Activated T-helper 2 cell treated with anti-CD3 and anti-CD28 coated beads, Interferon-gamma antibody, Interleukin-2, Interleukin-4, amounts not matched to agents 10 μg/mL and 5 μg/mL and 100 μg/mL, durations not matched to agents 14 hours and 24 hours and 36 hours (primary cell): ENCODE measurements around the gene ADAMTS17. TPM values are rescaled to one million over a fixed set of nuclear protein-coding genes. Genes with fewer than 3 reads are reported as not detected.

Experiments used
- DNase-seq: peaks from one replicate; pipeline ENCODE4 v3.0.0; 2021; ENCODE audit warnings: low spot score
- H3K27ac Mint-ChIP-seq: one replicate; pipeline ENCODE4 v1.8.0; 2021; ENCODE audit warnings: mixed read lengths
- H3K27me3 Mint-ChIP-seq: one replicate; pipeline ENCODE4 v1.8.0; 2021; ENCODE audit warnings: low read depth, mixed read lengths
- H3K36me3 Mint-ChIP-seq: one replicate; pipeline ENCODE4 v1.8.0; 2021; ENCODE audit warnings: low read depth, mixed read lengths
- H3K4me1 Mint-ChIP-seq: one replicate; pipeline ENCODE4 v1.8.0; 2021; ENCODE audit warnings: low read depth, mixed read lengths
- H3K4me3 Mint-ChIP-seq: one replicate; pipeline ENCODE4 v1.8.0; 2021; ENCODE audit warnings: low read depth, mild to moderate bottlenecking, moderate library complexity, mixed read lengths
- H3K9me3 Mint-ChIP-seq: one replicate; pipeline ENCODE4 v1.8.0; 2021; ENCODE audit warnings: mixed read lengths
- intact Hi-C: fragments of 100-400 bp; cut with micrococcal nuclease; formaldehyde crosslinking; loops from one replicate; pipeline ENCODE4 v1.15.1; 2023
- total RNA-seq: library from RNA; stranded (reverse); gene quantifications from 2 replicates; pipeline ENCODE4 v1.2.3, GENCODE V29; 2022

Gene ADAMTS17
- total RNA-seq, 1 donor from 2014 or later, result 1.1 TPM

DNA sequence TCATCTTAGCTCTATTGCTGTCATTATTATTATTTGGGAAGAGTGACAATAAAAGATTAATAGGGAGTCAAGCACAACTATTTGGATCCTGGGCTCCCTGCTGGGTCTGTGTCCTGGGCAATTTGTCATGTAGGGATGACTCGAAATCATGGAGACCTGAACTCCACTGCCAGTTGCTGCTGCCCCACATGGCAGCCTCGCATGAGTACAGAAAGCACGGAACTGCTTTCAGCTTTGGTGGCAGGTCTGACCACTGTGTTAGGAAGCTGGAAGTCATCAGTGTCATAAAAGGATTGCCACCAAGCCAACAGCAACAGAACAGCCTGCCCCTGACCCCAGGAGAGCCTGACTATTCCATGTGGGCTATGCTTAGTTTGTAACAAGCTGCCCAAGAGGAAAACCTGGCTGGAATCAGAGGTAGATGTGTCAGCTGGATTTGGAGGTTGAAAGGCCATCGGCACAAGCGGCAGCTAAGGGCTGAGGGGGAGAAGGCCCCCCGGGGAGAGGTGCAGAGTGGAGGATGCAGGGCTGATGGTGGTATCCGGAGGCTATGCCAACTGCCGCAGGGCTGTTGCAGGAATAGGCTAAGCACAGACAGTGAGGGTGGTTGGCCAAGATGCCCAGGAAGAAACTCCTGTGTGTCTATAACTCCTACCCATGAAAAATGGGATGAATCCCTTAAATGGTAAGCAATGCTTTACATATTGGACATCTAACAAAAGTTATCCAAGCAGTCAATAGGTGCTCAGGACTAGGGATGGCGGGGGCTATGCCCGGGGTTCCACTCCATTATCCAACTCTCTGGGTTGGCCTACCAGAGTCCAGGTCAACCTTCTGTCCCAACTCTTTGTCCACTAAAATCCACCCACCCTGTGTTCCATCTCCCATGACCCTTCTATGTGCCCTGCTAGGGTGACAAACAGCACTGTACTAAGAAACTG is 291.6 kb downstream of the ADAMTS17 start:
- intact Hi-C loops, result no loop called here
- no peak for DNase-seq
- no peaks in the 10 kb centered on the region for H3K36me3 Mint-ChIP-seq
- H3K4me3 Mint-ChIP-seq, result no peak overlapping the region
- H3K27ac Mint-ChIP-seq, result no peak overlapping the region
- no peaks in the 10 kb centered on the region for H3K4me1 Mint-ChIP-seq
- no peaks in the 10 kb centered on the region for H3K27me3 Mint-ChIP-seq
- no peaks in the 10 kb centered on the region for H3K9me3 Mint-ChIP-seq

DNA sequence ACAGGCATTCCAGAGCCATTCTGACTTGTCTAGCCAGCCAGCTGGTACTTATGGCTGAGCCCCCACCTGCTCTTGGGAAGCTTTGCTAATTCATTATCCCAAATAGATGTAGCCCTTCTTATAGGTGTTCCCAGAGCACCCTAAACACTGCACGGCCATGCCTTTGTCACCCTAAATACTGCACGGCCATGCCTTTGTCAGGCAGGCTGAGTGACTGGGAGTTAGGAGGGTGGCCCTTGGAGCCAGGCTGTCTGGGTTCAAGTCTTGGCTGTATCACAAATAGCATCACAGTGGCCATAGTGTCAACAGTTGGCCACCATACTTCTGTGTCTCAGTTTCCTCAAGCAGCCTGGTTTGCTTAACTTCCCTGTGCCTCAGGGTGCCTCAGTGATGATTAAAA is 292.3 kb downstream of the ADAMTS17 start:
- no peaks in the 10 kb centered on the region for H3K4me1 Mint-ChIP-seq
- intact Hi-C loops, result no loop called here

DNA sequence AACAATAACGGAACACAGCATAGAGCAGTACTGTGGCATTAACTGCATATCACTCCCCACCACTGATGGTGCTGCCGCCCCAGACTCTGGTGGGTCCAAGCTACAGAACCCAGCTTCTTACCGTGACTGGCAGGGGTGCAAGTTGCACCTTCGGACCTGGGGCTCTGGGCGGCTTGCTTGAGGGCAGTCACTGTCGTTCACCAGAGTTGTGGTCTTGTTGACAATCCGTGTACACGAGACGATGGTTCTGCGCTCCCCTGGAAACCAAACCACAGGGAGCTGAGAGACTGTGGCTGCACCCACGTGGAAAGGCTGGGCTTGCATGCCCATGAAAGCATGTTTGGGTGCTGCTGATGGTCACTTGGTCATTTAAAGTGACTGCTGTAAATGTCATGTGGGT is 293.0 kb downstream of the ADAMTS17 start:
- H3K4me1 Mint-ChIP-seq, result peaks cover 2% of the 10 kb centered on the region
- no peaks in the 10 kb centered on the region for H3K9me3 Mint-ChIP-seq
- intact Hi-C loops, result no loop called here
- H3K27me3 Mint-ChIP-seq, result no peaks in the 10 kb centered on the region
- no peak overlapping the region for H3K4me3 Mint-ChIP-seq
- no peak overlapping the region for H3K27ac Mint-ChIP-seq
- no peaks in the 10 kb centered on the region for H3K36me3 Mint-ChIP-seq
- DNase-seq, result no peak

More for the DNA sequence above, 292.3 kb downstream of the ADAMTS17 start:
- Mint-ChIP-seq H3K27ac (no peak overlapping the region), H3K9me3 (no peaks in the 10 kb centered on the region), H3K4me3 (no peak overlapping the region), H3K36me3 (no peaks in the 10 kb centered on the region), H3K27me3 (no peaks in the 10 kb centered on the region)
- no peak for DNase-seq

DNA sequence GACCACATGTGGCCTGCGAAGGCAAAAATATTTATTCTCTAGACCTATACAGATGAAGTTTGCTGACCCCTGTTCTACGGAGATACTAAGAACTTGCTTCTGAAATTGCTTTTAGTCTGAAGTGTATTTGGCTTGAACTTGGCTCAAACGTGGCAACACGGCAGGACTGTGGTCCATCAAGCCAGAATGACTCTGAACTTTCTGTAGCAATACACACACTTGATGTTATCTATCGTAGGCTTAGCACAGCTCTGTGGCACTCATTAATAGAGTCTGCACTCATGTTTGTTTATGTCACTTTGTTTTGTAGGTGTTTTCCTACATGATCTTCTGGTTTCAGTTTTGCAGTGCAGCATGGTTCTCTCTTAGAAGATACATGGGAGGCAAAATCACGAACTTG is 298.1 kb downstream of the ADAMTS17 start:
- no peak for DNase-seq
- Mint-ChIP-seq H3K4me3 (no peak overlapping the region), H3K27ac (no peak overlapping the region), H3K27me3 (no peaks in the 10 kb centered on the region), H3K9me3 (no peaks in the 10 kb centered on the region), H3K4me1 (peaks cover 5% of the 10 kb centered on the region), H3K36me3 (no peaks in the 10 kb centered on the region)
- intact Hi-C loops, result no loop called here

DNA sequence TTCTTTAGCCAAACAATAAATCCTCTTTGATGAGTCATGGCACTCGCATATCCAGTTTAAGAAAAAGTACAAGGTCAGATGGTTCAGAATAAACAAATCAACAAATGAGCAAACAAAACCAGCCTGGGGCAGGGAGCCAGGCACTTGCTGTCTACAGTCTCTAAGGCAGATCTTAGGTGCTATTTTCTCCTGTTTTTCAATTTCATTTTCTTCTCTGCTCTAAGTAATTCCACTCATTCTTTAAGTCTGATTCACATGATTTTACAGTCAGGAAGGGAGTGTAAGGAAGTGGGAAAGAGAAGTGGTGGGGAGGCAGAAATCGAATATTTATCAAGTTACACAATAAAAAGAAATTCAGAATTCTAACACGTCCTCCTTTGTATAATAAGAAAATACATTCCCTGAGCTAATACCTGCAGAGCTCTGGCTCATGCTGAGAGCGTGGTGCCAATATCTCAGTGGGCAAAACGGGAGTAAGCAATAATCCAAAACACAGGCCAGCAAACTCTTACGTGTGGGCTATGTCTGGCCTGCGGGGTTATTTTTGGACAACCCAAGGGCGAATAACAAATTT is 298.6 kb downstream of the ADAMTS17 start:
- Mint-ChIP-seq H3K27me3 (no peaks in the 10 kb centered on the region), H3K36me3 (no peaks in the 10 kb centered on the region), H3K27ac (no peak overlapping the region), H3K4me3 (no peak overlapping the region), H3K4me1 (peaks cover 5% of the 10 kb centered on the region), H3K9me3 (no peaks in the 10 kb centered on the region)
- intact Hi-C loops, result no loop called here
- DNase-seq, result no peak

DNA sequence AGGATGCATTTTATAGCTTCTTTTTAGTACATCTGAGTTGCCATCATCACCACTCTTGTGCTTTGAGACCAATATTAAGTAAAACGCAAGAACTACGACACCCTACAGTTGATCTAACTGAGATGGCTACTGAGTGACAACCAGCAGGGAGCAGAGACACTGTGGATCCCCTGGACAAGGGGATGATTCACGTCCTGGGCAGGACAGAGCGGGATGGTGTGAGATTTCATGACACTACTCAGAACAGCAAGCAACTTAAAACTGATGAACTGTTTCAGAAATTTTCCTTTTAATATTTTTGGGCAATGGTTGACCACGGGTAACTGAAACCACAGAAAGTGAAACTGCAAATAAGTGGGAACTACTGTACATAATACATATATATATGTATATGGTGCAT is 299.2 kb downstream of the ADAMTS17 start:
- Mint-ChIP-seq H3K9me3 (no peaks in the 10 kb centered on the region), H3K27me3 (no peaks in the 10 kb centered on the region), H3K4me3 (no peak overlapping the region), H3K27ac (no peak overlapping the region), H3K4me1 (peaks cover 5% of the 10 kb centered on the region), H3K36me3 (no peaks in the 10 kb centered on the region)
- intact Hi-C loops, result no loop called here
- no peak for DNase-seq

DNA sequence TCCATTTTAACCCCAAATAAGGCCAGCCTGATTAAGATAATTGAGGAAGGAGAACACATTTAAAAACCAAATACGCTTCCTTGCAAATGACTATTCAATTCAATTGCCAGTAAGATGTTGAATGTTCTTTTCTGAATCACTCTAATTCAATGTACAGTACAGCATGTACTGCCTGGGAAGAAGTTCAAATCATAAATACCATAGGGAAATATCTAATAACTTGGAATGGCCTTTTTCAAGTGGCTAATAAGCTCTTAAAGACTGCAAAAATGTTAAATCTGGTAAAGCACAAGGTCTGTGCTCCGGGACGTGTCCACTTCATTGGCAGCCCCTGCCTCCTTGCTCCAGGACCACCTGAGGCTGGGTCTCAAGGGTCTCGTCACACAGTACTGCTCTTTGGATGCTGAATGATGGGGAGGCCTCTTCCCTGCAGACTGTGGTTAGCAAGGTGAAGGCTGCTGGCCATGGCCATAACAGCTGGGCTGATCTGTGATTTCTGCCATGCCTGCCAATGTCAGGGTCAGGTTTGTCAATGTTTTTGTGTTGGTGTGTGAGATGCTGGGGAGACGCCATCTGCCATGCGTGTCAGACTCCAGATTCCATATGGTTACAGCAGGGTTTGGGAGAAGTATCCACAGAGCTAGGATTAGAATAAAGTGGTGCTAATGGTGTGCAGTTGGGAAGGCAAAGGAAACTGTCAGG is 300.5 kb downstream of the ADAMTS17 start:
- Mint-ChIP-seq H3K4me1 (peaks cover 5% of the 10 kb centered on the region), H3K9me3 (no peaks in the 10 kb centered on the region), H3K4me3 (no peak overlapping the region), H3K36me3 (no peaks in the 10 kb centered on the region), H3K27me3 (no peaks in the 10 kb centered on the region), H3K27ac (no peak overlapping the region)
- no peak for DNase-seq
- intact Hi-C loops, result no loop called here

DNA sequence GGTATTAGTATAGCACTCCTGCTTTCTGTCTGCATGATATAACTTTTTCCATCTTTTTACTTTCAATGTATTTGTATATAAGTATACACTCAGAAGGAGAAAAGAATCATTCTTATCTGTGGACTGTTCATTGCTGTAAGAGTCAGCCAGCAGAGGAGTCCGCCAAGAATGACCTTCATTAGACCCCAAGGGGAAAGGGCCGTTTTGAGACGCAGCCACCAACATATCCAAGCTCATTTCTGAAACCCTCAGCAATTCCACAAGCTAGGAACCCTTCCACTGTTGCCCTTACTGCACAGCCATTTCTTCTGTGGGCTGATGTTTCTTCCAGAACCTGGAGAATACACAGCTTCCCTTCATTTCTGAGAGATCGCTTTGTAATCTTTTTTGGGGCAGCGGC is 301.8 kb downstream of the ADAMTS17 start:
- Mint-ChIP-seq H3K4me3 (no peak overlapping the region), H3K9me3 (no peaks in the 10 kb centered on the region), H3K27ac (no peak overlapping the region), H3K4me1 (peaks cover 5% of the 10 kb centered on the region), H3K36me3 (no peaks in the 10 kb centered on the region), H3K27me3 (no peaks in the 10 kb centered on the region)
- DNase-seq, result no peak
- intact Hi-C loops, result no loop called here

DNA sequence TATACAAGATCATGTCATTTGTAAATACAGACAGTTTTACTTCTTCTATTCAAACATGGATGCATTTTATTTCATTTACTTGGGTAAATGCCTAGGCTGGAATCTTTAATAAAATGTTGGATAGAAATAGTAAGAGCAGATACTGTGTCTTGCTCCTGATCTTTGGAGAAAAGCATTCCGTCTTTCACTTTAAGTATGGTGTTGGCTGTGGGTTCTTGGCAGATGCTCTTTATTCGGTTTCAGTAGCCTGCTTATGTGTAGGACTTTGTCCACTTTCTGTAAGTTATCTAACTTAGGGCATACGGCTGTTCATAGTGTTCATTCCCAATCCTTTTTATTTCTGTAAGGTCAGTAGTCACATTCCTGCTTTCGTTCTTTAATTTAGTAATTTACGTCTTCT is 303.0 kb downstream of the ADAMTS17 start:
- DNase-seq, result no peak
- intact Hi-C loops, result no loop called here
- Mint-ChIP-seq H3K27me3 (no peaks in the 10 kb centered on the region), H3K36me3 (no peaks in the 10 kb centered on the region), H3K9me3 (no peaks in the 10 kb centered on the region), H3K4me1 (peaks cover 3% of the 10 kb centered on the region), H3K27ac (no peak overlapping the region), H3K4me3 (no peak overlapping the region)

DNA sequence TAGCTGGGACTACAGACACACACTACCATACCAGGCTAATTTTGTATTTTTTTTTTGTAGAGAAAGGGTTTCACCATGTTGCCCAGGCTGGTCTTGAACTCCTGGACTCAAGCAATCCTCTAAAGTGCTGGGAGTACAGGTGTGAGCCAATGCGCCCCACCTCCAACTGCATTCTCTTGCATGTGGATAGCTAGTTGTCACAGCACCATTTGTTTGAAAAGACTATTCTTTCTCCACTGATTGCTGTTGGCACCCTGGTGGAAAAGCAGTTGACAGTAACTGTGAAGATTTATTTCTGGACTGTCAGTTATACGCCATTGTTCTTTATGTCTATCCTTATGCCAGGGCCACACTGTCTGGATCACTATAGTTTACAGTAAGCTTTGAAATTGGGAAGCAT is 303.9 kb downstream of the ADAMTS17 start:
- no peaks in the 10 kb centered on the region for H3K9me3 Mint-ChIP-seq

DNA sequence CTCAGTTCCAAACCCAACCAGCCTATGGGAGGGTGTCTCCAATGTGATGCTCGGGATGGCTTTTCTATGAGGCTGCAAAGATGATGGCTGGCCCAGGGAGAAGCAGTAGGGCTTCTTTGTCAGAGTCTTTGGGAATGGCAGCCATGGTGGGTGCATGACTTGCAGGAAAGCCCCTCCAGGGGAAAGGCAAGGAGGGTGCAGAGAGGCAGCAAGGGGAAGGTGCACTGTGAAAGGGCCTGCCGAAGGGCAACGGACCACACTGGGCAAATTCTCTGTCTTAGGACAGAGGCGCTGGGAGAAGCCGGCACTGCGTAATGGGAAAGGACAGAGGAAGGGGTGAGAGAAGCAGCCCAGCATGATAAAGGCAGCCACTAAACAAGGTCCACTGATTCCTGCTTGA is 305.8 kb downstream of the ADAMTS17 start:
- Mint-ChIP-seq H3K4me1 (no peaks in the 10 kb centered on the region), H3K9me3 (no peaks in the 10 kb centered on the region), H3K27ac (no peak overlapping the region), H3K4me3 (no peak overlapping the region), H3K36me3 (no peaks in the 10 kb centered on the region), H3K27me3 (no peaks in the 10 kb centered on the region)
- intact Hi-C loops, result no loop called here
- DNase-seq, result no peak

More for the DNA sequence above, 303.9 kb downstream of the ADAMTS17 start:
- Mint-ChIP-seq H3K4me1 (peaks cover 3% of the 10 kb centered on the region), H3K4me3 (no peak overlapping the region), H3K27ac (no peak overlapping the region), H3K36me3 (no peaks in the 10 kb centered on the region), H3K27me3 (no peaks in the 10 kb centered on the region)
- DNase-seq, result no peak
- intact Hi-C loops, result no loop called here

DNA sequence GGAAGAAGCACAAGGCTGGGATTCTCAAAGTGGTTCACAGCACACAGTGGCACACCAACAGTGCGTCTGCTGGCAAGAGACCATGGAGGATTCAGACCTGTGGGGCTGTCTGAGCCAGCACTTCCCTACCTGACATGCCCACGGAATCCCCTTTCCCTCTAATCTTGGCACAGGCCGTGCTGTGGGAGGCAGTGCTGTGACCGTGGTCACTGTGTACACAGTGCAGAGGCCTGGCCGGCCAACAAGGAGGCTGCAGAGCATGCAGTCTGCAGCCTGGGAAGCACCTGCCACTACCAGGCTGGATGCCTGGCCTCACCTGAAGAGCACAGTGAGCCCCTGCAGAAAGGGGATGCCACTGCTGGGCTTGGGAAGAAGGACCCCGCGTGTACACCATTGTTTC is 307.6 kb downstream of the ADAMTS17 start:
- Mint-ChIP-seq H3K4me3 (no peak overlapping the region), H3K27ac (no peak overlapping the region), H3K36me3 (no peaks in the 10 kb centered on the region), H3K9me3 (peaks cover under 1% of the 10 kb centered on the region), H3K27me3 (no peaks in the 10 kb centered on the region), H3K4me1 (no peaks in the 10 kb centered on the region)
- no peak for DNase-seq
- intact Hi-C loops, result no loop called here
